RWPE2 (cell line): Measurements from ENCODE around the gene GRK5.
A peak's percentile ranks its signal among the peaks of the same experiment; 100 is the strongest.

Source experiments
- ATAC-seq: fragments of 200-7000 bp; cut with Tn5 transposase; 3 replicates; pipeline ENCODE4 v1.9.1; 2021; ENCODE audit warnings: low read depth
- DNase-seq: peaks from one replicate; pipeline ENCODE4 v3.0.0-alpha.2; 2020; ENCODE audit warnings: low spot score
- H3K27ac ChIP-seq: fragments of 450-650 bp; 2 replicates; pipeline ENCODE4 v1.5.1; 2017; ENCODE audit warnings: mild to moderate bottlenecking; ENCODE audit not compliant: poor library complexity, severe bottlenecking
- H3K27me3 ChIP-seq: fragments of 250-450 bp; sonication (Bioruptor Pico); 2 replicates; pipeline ENCODE4 v1.5.1; 2021; ENCODE audit warnings: mild to moderate bottlenecking, moderate library complexity; ENCODE audit not compliant: insufficient read depth, poor library complexity, severe bottlenecking
- H3K36me3 ChIP-seq: fragments of 250-450 bp; sonication (Bioruptor Pico); 2 replicates; pipeline ENCODE4 v1.5.1; 2020; ENCODE audit warnings: low read depth, mild to moderate bottlenecking, moderate library complexity
- H3K4me1 ChIP-seq: fragments of 250-450 bp; sonication (Bioruptor Pico); 2 replicates; pipeline ENCODE4 v1.5.1; 2021; ENCODE audit warnings: mild to moderate bottlenecking, moderate library complexity; ENCODE audit not compliant: insufficient read depth, poor library complexity, severe bottlenecking
- H3K4me3 ChIP-seq: fragments of 250-450 bp; sonication (Bioruptor Pico); 2 replicates; pipeline ENCODE4 v1.5.1; 2021; ENCODE audit warnings: mild to moderate bottlenecking, moderate library complexity; ENCODE audit not compliant: severe bottlenecking
- H3K9me3 ChIP-seq: fragments of 250-450 bp; sonication (Bioruptor Pico); 2 replicates; pipeline ENCODE4 v1.5.1; 2021; ENCODE audit warnings: mild to moderate bottlenecking, moderate library complexity; ENCODE audit not compliant: severe bottlenecking
- CTCF ChIP-seq: fragments of 450-650 bp; IDR thresholded peaks from one replicate; pipeline ENCODE4 v1.5.1; 2017; ENCODE audit warnings: mild to moderate bottlenecking, moderate library complexity; ENCODE audit not compliant: poor library complexity, severe bottlenecking

Gene GRK5

GRCh38 chr10:119416855-119417254, 209.5 kb downstream of the GRK5 start:
- Histone ChIP-seq H3K9me3 (no peaks in the 10 kb centered on the region), H3K27ac (no peak overlapping the region), H3K27me3 (no peaks in the 10 kb centered on the region), H3K4me1 (no peaks in the 10 kb centered on the region), H3K4me3 (no peak overlapping the region), H3K36me3 (no peaks in the 10 kb centered on the region)
- peak; percentile 79 for TF ChIP-seq CTCF
- DNase-seq (no peak), ATAC-seq (peak; percentile 76)

- no peaks in the 10 kb centered on the region for H3K27me3 ChIP-seq
- no peaks in the 10 kb centered on the region for H3K4me1 ChIP-seq
- no peak for DNase-seq
- H3K4me3 ChIP-seq, result no peak overlapping the region
- no peaks in the 10 kb centered on the region for H3K36me3 ChIP-seq
- no peaks in the 10 kb centered on the region for H3K9me3 ChIP-seq
- no peak for ATAC-seq
- no peak overlapping the region for H3K27ac ChIP-seq
- TF ChIP-seq CTCF, result no peak
Measured at GRCh38 chr10:119417852-119418251, 210.5 kb downstream of the GRK5 start.

GRCh38 chr10:119418362-119418761, 211.0 kb downstream of the GRK5 start:
- Histone ChIP-seq H3K36me3 (no peaks in the 10 kb centered on the region), H3K27me3 (no peaks in the 10 kb centered on the region), H3K4me1 (no peaks in the 10 kb centered on the region), H3K9me3 (no peaks in the 10 kb centered on the region), H3K4me3 (no peak overlapping the region), H3K27ac (no peak overlapping the region)
- no peak for TF ChIP-seq CTCF
- ATAC-seq (no peak), DNase-seq (no peak)

- no peak for ATAC-seq
- no peak overlapping the region for H3K4me3 ChIP-seq
- no peak overlapping the region for H3K27ac ChIP-seq
- H3K27me3 ChIP-seq, result no peaks in the 10 kb centered on the region
- TF ChIP-seq CTCF, result no peak
- H3K9me3 ChIP-seq, result no peaks in the 10 kb centered on the region
- H3K36me3 ChIP-seq, result no peaks in the 10 kb centered on the region
- H3K4me1 ChIP-seq, result no peaks in the 10 kb centered on the region
- no peak for DNase-seq
Measured at GRCh38 chr10:119419931-119420330, 212.6 kb downstream of the GRK5 start.

- no peaks in the 10 kb centered on the region for H3K27me3 ChIP-seq
- DNase-seq, result no peak
- no peak for ATAC-seq
- H3K27ac ChIP-seq, result no peak overlapping the region
- TF ChIP-seq CTCF, result no peak
- no peaks in the 10 kb centered on the region for H3K4me1 ChIP-seq
- H3K36me3 ChIP-seq, result no peaks in the 10 kb centered on the region
- H3K9me3 ChIP-seq, result no peaks in the 10 kb centered on the region
- H3K4me3 ChIP-seq, result no peak overlapping the region
Measured at GRCh38 chr10:119420950-119421875, 213.8 kb downstream of the GRK5 start.
